GM23338 (cell line): ENCODE measurements around the gene KIAA1671. TPM values are rescaled to one million over a fixed set of nuclear protein-coding genes. Genes with fewer than 3 reads are reported as not detected.

Experiments
- ATAC-seq: fragments of 200-7000 bp; cut with Tn5 transposase; 3 replicates; pipeline ENCODE4 v1.9.1; 2020
- DNase-seq: peaks from one replicate; pipeline ENCODE4 v3.0.0-alpha.2; 2015; ENCODE audit warnings: low spot score
- H2AFZ ChIP-seq: fragments of 200-600 bp; sonication (generic); 2 replicates; pipeline ENCODE4 v1.8.0; 2016; ENCODE audit warnings: antibody characterized with exemption, mild to moderate bottlenecking, moderate library complexity
- H3F3A ChIP-seq: fragments of 200-600 bp; sonication (generic); replicated peaks from 2 replicates; pipeline ENCODE4 v1.8.0; 2017; ENCODE audit warnings: antibody characterized with exemption, mixed run types, low read depth
- H3K27ac ChIP-seq: fragments of 200-600 bp; sonication (generic); 2 replicates; pipeline ENCODE4 v1.6.1; 2016; ENCODE audit warnings: low read depth
- H3K27me3 ChIP-seq: fragments of 200-600 bp; sonication (generic); 2 replicates; pipeline ENCODE4 v1.8.0; 2016; ENCODE audit warnings: mild to moderate bottlenecking, mixed run types, moderate library complexity; ENCODE audit not compliant: insufficient read depth
- H3K36me3 ChIP-seq: fragments of 200-600 bp; sonication (generic); 2 replicates; pipeline ENCODE4 v1.8.0; 2016; ENCODE audit warnings: mild to moderate bottlenecking; ENCODE audit not compliant: insufficient read depth
- H3K4me1 ChIP-seq: fragments of 200-600 bp; sonication (generic); 2 replicates; pipeline ENCODE4 v1.8.0; 2016; ENCODE audit warnings: mild to moderate bottlenecking, moderate library complexity; ENCODE audit not compliant: insufficient read depth
- H3K4me2 ChIP-seq: fragments of 200-600 bp; sonication (generic); 2 replicates; pipeline ENCODE4 v1.7.1; 2017; ENCODE audit warnings: mixed run types
- H3K4me3 ChIP-seq: fragments of 200-600 bp; sonication (generic); 2 replicates; pipeline ENCODE4 v1.6.1; 2016; ENCODE audit warnings: mixed run types
- H3K79me2 ChIP-seq: fragments of 200-600 bp; sonication (generic); replicated peaks from 2 replicates; pipeline ENCODE4 v1.8.0; 2017; ENCODE audit warnings: mild to moderate bottlenecking; ENCODE audit not compliant: insufficient read depth
- H3K9me2 ChIP-seq: fragments of 200-600 bp; sonication (generic); 2 replicates; pipeline ENCODE4 v1.8.0; 2017; ENCODE audit not compliant: insufficient read depth
- H4K20me1 ChIP-seq: fragments of 200-600 bp; sonication (generic); replicated peaks from 2 replicates; pipeline ENCODE4 v1.8.0; 2017; ENCODE audit warnings: mild to moderate bottlenecking; ENCODE audit not compliant: insufficient read depth
- H3K27ac Mint-ChIP-seq: 2 replicates; pipeline ENCODE4 v1.8.0; 2020; ENCODE audit warnings: inconsistent platforms, mild to moderate bottlenecking, moderate library complexity, mixed read lengths
- H3K27me3 Mint-ChIP-seq: 3 replicates; pipeline ENCODE4 v1.8.0; 2022; ENCODE audit warnings: low read depth, mild to moderate bottlenecking, moderate library complexity, mixed read lengths, inconsistent platforms; ENCODE audit not compliant: insufficient read depth, poor library complexity
- H3K36me3 Mint-ChIP-seq: 3 replicates; pipeline ENCODE4 v1.8.0; 2021; ENCODE audit warnings: low read depth, mild to moderate bottlenecking, inconsistent platforms, moderate library complexity, mixed read lengths
- H3K4me1 Mint-ChIP-seq: 3 replicates; pipeline ENCODE4 v1.8.0; 2020; ENCODE audit warnings: mild to moderate bottlenecking, inconsistent platforms, mixed read lengths
- H3K4me3 Mint-ChIP-seq: 3 replicates; pipeline ENCODE4 v1.8.0; 2021; ENCODE audit warnings: moderate library complexity, mild to moderate bottlenecking, inconsistent platforms, mixed read lengths
- H3K9me3 Mint-ChIP-seq: 3 replicates; pipeline ENCODE4 v1.8.0; 2020; ENCODE audit warnings: moderate library complexity, mild to moderate bottlenecking, inconsistent platforms, mixed read lengths
- CREB1 ChIP-seq: fragments of 250-450 bp; sonication (Bioruptor Pico); IDR thresholded peaks from 2 replicates; pipeline ENCODE4 v1.5.0; 2020; ENCODE audit warnings: low read depth, mild to moderate bottlenecking, moderate library complexity
- CTCF ChIP-seq, 2 experiments: fragments of 200-600 bp in 1 of 2; sonication (generic) in 1 of 2; conservative IDR thresholded peaks; 2 replicates each; pipeline versions ENCODE4 v1.5.1 to v1.6.1; 2016 to 2017; ENCODE audit warnings: antibody characterized with exemption in 2 of 2, low read depth in 2 of 2, mild to moderate bottlenecking in 2 of 2, moderate library complexity in 1 of 2
- EZH2 ChIP-seq: fragments of 200-600 bp; sonication (generic); IDR thresholded peaks from one replicate; pipeline ENCODE4 v1.8.0; 2017; ENCODE audit warnings: antibody characterized with exemption, mild to moderate bottlenecking, low read depth; ENCODE audit not compliant: unreplicated experiment
- ZNF114 ChIP-seq: fragments of 250-450 bp; sonication (Bioruptor Pico); IDR thresholded peaks from 2 replicates; pipeline ENCODE4 v1.5.0; 2020; ENCODE audit warnings: mild to moderate bottlenecking, moderate library complexity
- polyA plus RNA-seq: library from polyadenylated mRNA; unstranded; fragments of >200 nt; fragmentation: Nextera tagmentation; extraction: Ambion mirVana; gene quantifications from 2 replicates; pipeline ENCODE4 v1.2.1, GENCODE V29; 2016
- total RNA-seq: library from RNA; depleted of rRNA; stranded (reverse); fragments of >200 nt; shearing (Covaris generic); gene quantifications from 2 replicates; pipeline ENCODE4 v1.2.3, GENCODE V29; 2014
- TF ChIP-seq, protein P1 (sequence below): fragments of 250-450 bp; sonication (Bioruptor Pico); IDR thresholded peaks from 2 replicates; pipeline ENCODE4 v1.5.0; 2020; ENCODE audit warnings: mild to moderate bottlenecking, moderate library complexity

The KIAA1671 gene
- total and polyA plus RNA-seq, 2 experiments from 2014 or later = 6.1 to 27.2 TPM

GRCh38 chr22:25172153-25172552, 219.6 kb downstream of the KIAA1671 start:
- H3K27me3 ChIP-seq = no peaks in the 10 kb centered on the region
- TF ChIP-seq CTCF (conservative IDR thresholded peaks at IDR 0.05; ENCODE audit: low read depth in 2 of 2) = peak; percentile 31 to 69; a peak in 3 of 4 replicates
- TF ChIP-seq EZH2 = no peak
- no peak for TF ChIP-seq ZNF114 (CRISPR knock-in tag)
- TF ChIP-seq, protein P1, sequence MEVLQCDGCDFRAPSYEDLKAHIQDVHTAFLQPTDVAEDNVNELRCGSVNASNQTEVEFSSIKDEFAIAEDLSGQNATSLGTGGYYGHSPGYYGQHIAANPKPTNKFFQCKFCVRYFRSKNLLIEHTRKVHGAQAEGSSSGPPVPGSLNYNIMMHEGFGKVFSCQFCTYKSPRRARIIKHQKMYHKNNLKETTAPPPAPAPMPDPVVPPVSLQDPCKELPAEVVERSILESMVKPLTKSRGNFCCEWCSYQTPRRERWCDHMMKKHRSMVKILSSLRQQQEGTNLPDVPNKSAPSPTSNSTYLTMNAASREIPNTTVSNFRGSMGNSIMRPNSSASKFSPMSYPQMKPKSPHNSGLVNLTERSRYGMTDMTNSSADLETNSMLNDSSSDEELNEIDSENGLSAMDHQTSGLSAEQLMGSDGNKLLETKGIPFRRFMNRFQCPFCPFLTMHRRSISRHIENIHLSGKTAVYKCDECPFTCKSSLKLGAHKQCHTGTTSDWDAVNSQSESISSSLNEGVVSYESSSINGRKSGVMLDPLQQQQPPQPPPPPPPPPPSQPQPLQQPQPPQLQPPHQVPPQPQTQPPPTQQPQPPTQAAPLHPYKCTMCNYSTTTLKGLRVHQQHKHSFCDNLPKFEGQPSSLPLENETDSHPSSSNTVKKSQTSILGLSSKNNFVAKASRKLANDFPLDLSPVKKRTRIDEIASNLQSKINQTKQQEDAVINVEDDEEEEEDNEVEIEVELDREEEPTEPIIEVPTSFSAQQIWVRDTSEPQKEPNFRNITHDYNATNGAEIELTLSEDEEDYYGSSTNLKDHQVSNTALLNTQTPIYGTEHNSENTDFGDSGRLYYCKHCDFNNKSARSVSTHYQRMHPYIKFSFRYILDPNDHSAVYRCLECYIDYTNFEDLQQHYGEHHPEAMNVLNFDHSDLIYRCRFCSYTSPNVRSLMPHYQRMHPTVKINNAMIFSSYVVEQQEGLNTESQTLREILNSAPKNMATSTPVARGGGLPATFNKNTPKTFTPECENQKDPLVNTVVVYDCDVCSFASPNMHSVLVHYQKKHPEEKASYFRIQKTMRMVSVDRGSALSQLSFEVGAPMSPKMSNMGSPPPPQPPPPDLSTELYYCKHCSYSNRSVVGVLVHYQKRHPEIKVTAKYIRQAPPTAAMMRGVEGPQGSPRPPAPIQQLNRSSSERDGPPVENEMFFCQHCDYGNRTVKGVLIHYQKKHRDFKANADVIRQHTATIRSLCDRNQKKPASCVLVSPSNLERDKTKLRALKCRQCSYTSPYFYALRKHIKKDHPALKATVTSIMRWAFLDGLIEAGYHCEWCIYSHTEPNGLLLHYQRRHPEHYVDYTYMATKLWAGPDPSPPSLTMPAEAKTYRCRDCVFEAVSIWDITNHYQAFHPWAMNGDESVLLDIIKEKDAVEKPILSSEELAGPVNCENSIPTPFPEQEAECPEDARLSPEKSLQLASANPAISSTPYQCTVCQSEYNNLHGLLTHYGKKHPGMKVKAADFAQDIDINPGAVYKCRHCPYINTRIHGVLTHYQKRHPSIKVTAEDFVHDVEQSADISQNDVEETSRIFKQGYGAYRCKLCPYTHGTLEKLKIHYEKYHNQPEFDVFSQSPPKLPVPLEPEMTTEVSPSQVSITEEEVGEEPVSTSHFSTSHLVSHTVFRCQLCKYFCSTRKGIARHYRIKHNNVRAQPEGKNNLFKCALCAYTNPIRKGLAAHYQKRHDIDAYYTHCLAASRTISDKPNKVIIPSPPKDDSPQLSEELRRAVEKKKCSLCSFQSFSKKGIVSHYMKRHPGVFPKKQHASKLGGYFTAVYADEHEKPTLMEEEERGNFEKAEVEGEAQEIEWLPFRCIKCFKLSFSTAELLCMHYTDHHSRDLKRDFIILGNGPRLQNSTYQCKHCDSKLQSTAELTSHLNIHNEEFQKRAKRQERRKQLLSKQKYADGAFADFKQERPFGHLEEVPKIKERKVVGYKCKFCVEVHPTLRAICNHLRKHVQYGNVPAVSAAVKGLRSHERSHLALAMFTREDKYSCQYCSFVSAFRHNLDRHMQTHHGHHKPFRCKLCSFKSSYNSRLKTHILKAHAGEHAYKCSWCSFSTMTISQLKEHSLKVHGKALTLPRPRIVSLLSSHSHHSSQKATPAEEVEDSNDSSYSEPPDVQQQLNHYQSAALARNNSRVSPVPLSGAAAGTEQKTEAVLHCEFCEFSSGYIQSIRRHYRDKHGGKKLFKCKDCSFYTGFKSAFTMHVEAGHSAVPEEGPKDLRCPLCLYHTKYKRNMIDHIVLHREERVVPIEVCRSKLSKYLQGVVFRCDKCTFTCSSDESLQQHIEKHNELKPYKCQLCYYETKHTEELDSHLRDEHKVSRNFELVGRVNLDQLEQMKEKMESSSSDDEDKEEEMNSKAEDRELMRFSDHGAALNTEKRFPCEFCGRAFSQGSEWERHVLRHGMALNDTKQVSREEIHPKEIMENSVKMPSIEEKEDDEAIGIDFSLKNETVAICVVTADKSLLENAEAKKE = no peak
- no peak for TF ChIP-seq CREB1 (CRISPR knock-in tag)
- H3K27me3 Mint-ChIP-seq = peaks cover 4% of the 10 kb centered on the region
- no peaks in the 10 kb centered on the region for H3K36me3 ChIP-seq
- H2AFZ ChIP-seq = no peak overlapping the region
- H3K79me2 ChIP-seq = no peaks in the 10 kb centered on the region
- H3K4me1 ChIP-seq = no peaks in the 10 kb centered on the region; the same call in 1 of the 2 replicates
- H3F3A ChIP-seq = no peaks in the 10 kb centered on the region
- H3K4me2 ChIP-seq = no peak overlapping the region
- H3K27ac Mint-ChIP-seq = no peak overlapping the region
- no peak overlapping the region for H3K4me3 ChIP-seq
- peaks cover 12% of the 10 kb centered on the region; the same call in 1 of the 3 replicates for H3K36me3 Mint-ChIP-seq
- H3K4me3 Mint-ChIP-seq = no peak overlapping the region
- H3K9me3 Mint-ChIP-seq = no peaks in the 10 kb centered on the region
- DNase-seq (no peak), ATAC-seq (peak; percentile 65)
- 0 out of 2 replicates have a peak, but pooled peaks cover 5% of the 10 kb centered on the region for H4K20me1 ChIP-seq
- no peaks in the 10 kb centered on the region for H3K9me2 ChIP-seq
- no peak overlapping the region for H3K27ac ChIP-seq
- peaks cover 7% of the 10 kb centered on the region for H3K4me1 Mint-ChIP-seq
